Left ventricle myocardium inferior (tissue), 1 donor: Measurements from ENCODE around the gene LRP10. TPM values are rescaled to one million over a fixed set of nuclear protein-coding genes. Genes with fewer than 3 reads are reported as not detected.

Source experiments
- DNase-seq: peaks from one replicate; pipeline ENCODE4 v3.0.0-alpha.2; 2020
- H3K27ac ChIP-seq: fragments of 200-600 bp; replicated peaks from 2 replicates; pipeline ENCODE4 v1.8.0; 2021
- H3K27me3 ChIP-seq: fragments of 200-600 bp; 2 replicates; pipeline ENCODE4 v1.8.0; 2021; ENCODE audit warnings: low read depth
- H3K36me3 ChIP-seq: fragments of 200-600 bp; 2 replicates; pipeline ENCODE4 v1.8.0; 2021
- H3K4me1 ChIP-seq: fragments of 200-600 bp; 2 replicates; pipeline ENCODE4 v1.8.0; 2021
- H3K4me3 ChIP-seq: fragments of 200-600 bp; 2 replicates; pipeline ENCODE4 v1.8.0; 2021; ENCODE audit warnings: mild to moderate bottlenecking, moderate library complexity
- H3K9me3 ChIP-seq: fragments of 200-600 bp; replicated peaks from 2 replicates; pipeline ENCODE4 v1.8.0; 2021
- CTCF ChIP-seq: fragments of 200-600 bp; IDR thresholded peaks from 2 replicates; pipeline ENCODE4 v1.8.0; 2021; ENCODE audit warnings: antibody characterized with exemption, mild to moderate bottlenecking, borderline replicate concordance
- intact Hi-C: fragments of 100-400 bp; cut with micrococcal nuclease; formaldehyde crosslinking; loops from one replicate; pipeline ENCODE4 v1.11.0; 2022
- total RNA-seq: library from RNA; stranded (reverse); fragmentation: NEBNext Ultra II Directional; extraction: Animal tissue kit (Norgen Biotek cat#: 25700); gene quantifications from one replicate; pipeline ENCODE4 v1.2.1, GENCODE V29; 2021
- donor health status: DM: no; HTN: yes; CAD: no; lungs with severe emphysema.

Gene LRP10
- total RNA-seq, 1 donor from 2014 or later, result 48.3 TPM

GRCh38 chr14:22837750-22838538 lies 33.6 kb upstream of the LRP10 start:
- TF ChIP-seq CTCF, result no peak
- Histone ChIP-seq H3K27me3 (no peaks in the 10 kb centered on the region), H3K4me3 (peak overlapping the region; percentile 87), H3K4me1 (peaks cover 47% of the 10 kb centered on the region), H3K36me3 (peaks cover 39% of the 10 kb centered on the region), H3K27ac (peak overlapping the region; percentile 92), H3K9me3 (no peaks in the 10 kb centered on the region)
- peak; percentile 68 for DNase-seq
- intact Hi-C loops, result no loop called here

- Histone ChIP-seq H3K27me3 (no peaks in the 10 kb centered on the region), H3K9me3 (no peaks in the 10 kb centered on the region), H3K36me3 (peaks cover 40% of the 10 kb centered on the region), H3K4me3 (peak overlapping the region; percentile 87), H3K27ac (peak overlapping the region; percentile 92), H3K4me1 (peaks cover 47% of the 10 kb centered on the region)
- intact Hi-C loops, result no loop called here
- no peak for DNase-seq
- no peak for TF ChIP-seq CTCF
Measured at GRCh38 chr14:22838631-22839041, 32.9 kb upstream of the LRP10 start.

- peaks cover 47% of the 10 kb centered on the region for H3K4me1 ChIP-seq
- H3K36me3 ChIP-seq, result peaks cover 40% of the 10 kb centered on the region
- intact Hi-C loops, result no loop called here
- peak overlapping the region; percentile 92 for H3K27ac ChIP-seq
- no peaks in the 10 kb centered on the region for H3K27me3 ChIP-seq
- peak overlapping the region; percentile 87 for H3K4me3 ChIP-seq
- H3K9me3 ChIP-seq, result no peaks in the 10 kb centered on the region
- no peak for DNase-seq
- no peak for TF ChIP-seq CTCF
Measured at GRCh38 chr14:22839159-22839779, 32.3 kb upstream of the LRP10 start.

- DNase-seq, result no peak
- Histone ChIP-seq H3K36me3 (peaks cover 54% of the 10 kb centered on the region), H3K4me3 (no peak overlapping the region), H3K9me3 (no peaks in the 10 kb centered on the region), H3K4me1 (peaks cover 51% of the 10 kb centered on the region), H3K27me3 (no peaks in the 10 kb centered on the region), H3K27ac (no peak overlapping the region)
- intact Hi-C loops, result no loop called here
- TF ChIP-seq CTCF, result no peak
Measured at GRCh38 chr14:22841311-22841710, 30.2 kb upstream of the LRP10 start.

- no peak for TF ChIP-seq CTCF
- Histone ChIP-seq H3K27me3 (no peaks in the 10 kb centered on the region), H3K4me3 (no peak overlapping the region), H3K4me1 (peaks cover 51% of the 10 kb centered on the region), H3K9me3 (no peaks in the 10 kb centered on the region), H3K27ac (no peak overlapping the region), H3K36me3 (peaks cover 58% of the 10 kb centered on the region)
- no peak for DNase-seq
- intact Hi-C loops, result no loop called here
Measured at GRCh38 chr14:22841769-22842168, 29.8 kb upstream of the LRP10 start.
